Natural killer cell (primary cell): ENCODE measurements around the gene TTR. TPM values are rescaled to one million over a fixed set of nuclear protein-coding genes. Genes with fewer than 3 reads are reported as not detected.

Experiments
- ATAC-seq, 3 donors: fragments of 150-1000 bp in 2 of 3; fragments of 200-7000 bp in 1 of 3; cut with Tn5 transposase; 1 replicate in 1 of 3; 2 replicates in 2 of 3; pipeline ENCODE4 v1.10.0; 2021; ENCODE audit warnings: mild to moderate bottlenecking in 2 of 3, moderate library complexity in 2 of 3
- DNase-seq, 2 donors: peaks; one replicate each; pipeline versions ENCODE4 v3.0.0 to v3.0.0-alpha.2; 2013 to 2021; ENCODE audit warnings: mixed read lengths in 1 of 2
- H3K27ac ChIP-seq: one replicate; pipeline ENCODE4 v1.5.1; 2013; ENCODE audit warnings: mild to moderate bottlenecking, low read length
- H3K27me3 ChIP-seq: one replicate; pipeline ENCODE4 v1.6.1; 2013; ENCODE audit warnings: low read length; ENCODE audit not compliant: control insufficient read depth, insufficient read depth
- H3K36me3 ChIP-seq: one replicate; pipeline ENCODE4 v1.6.1; 2013; ENCODE audit warnings: low read length; ENCODE audit not compliant: control insufficient read depth, insufficient read depth
- H3K4me1 ChIP-seq: one replicate; pipeline ENCODE4 v1.6.1; 2013; ENCODE audit warnings: low read length; ENCODE audit not compliant: control insufficient read depth, insufficient read depth
- H3K4me3 ChIP-seq: one replicate; pipeline ENCODE4 v1.5.1; 2013; ENCODE audit warnings: low read length
- H3K9me3 ChIP-seq: one replicate; pipeline ENCODE4 v1.6.1; 2013; ENCODE audit warnings: low read length; ENCODE audit not compliant: control insufficient read depth, insufficient read depth
- H3K27ac Mint-ChIP-seq, 2 donors: one replicate each; pipeline ENCODE4 v1.8.0; 2022; ENCODE audit warnings: mild to moderate bottlenecking in 2 of 2, mixed read lengths in 2 of 2, moderate library complexity in 1 of 2
- H3K27me3 Mint-ChIP-seq, 2 donors: one replicate each; pipeline ENCODE4 v1.8.0; 2022; ENCODE audit warnings: low read depth in 2 of 2, mixed read lengths in 2 of 2
- H3K36me3 Mint-ChIP-seq: one replicate; pipeline ENCODE4 v1.8.0; 2022; ENCODE audit warnings: mixed read lengths
- H3K4me1 Mint-ChIP-seq, 2 donors: one replicate each; pipeline ENCODE4 v1.8.0; 2022; ENCODE audit warnings: mixed read lengths in 2 of 2
- H3K4me3 Mint-ChIP-seq: one replicate; pipeline ENCODE4 v1.8.0; 2022; ENCODE audit warnings: mild to moderate bottlenecking, moderate library complexity, mixed read lengths
- H3K9me3 Mint-ChIP-seq, 2 donors: one replicate each; pipeline ENCODE4 v1.8.0; 2022; ENCODE audit warnings: mixed read lengths in 2 of 2
- WGBS: methylation state at CpG from one replicate; pipeline ENCODE4 v1.1.7; 2013; ENCODE audit warnings: missing lambda C conversion rate; ENCODE audit not compliant: insufficient coverage; 5-methylcytosine and 5-hydroxymethylcytosine counted together
- intact Hi-C: fragments of 100-400 bp; cut with micrococcal nuclease; formaldehyde crosslinking; loops from one replicate; pipeline ENCODE4 v1.14.2; 2022
- total RNA-seq, 4 donors: library from RNA; stranded (reverse); fragments of 120-200 nt in 1 of 4; gene quantifications; one replicate each; pipeline versions ENCODE4 v1.2.3 to v1.2.4, GENCODE V29; 2013 to 2022
- TF ChIP-seq, protein P1 (sequence below): fragments of 200-600 bp; IDR thresholded peaks from one replicate; pipeline ENCODE4 v1.8.0; 2022; ENCODE audit warnings: antibody characterized with exemption

Gene TTR
- total RNA-seq, 3 donors from 2014 or later (not counting 1 experiment from before 2014, with no cell fraction given): not detected

DNA sequence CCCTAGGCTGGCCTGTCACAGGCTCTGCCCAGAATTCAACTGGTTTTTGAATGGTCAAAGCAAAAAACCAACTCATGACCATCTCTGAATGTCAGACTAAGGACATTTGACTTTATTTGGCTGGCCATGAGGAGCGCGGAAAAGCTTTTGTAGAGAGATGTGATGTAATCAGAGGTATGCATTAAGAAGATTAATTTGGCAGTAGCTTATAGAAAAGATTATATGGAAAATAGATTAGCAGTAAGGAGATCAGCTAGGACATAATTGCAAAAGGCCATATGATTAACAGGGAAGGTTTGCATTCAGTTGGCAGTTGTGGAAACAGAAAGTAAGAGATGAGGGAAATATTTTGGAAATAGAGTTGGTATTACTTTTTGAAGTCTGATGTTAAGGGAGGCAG is 12.3 kb upstream of the TTR start:
- Mint-ChIP-seq H3K4me3 (no peak overlapping the region), H3K36me3 (no peaks in the 10 kb centered on the region), H3K4me1 (no peaks in the 10 kb centered on the region), H3K9me3 (no peaks in the 10 kb centered on the region), H3K27ac (no peak overlapping the region), H3K27me3 (no peaks in the 10 kb centered on the region)
- Histone ChIP-seq H3K4me1 (no peaks in the 10 kb centered on the region), H3K27ac (no peak overlapping the region), H3K9me3 (no peaks in the 10 kb centered on the region), H3K36me3 (no peaks in the 10 kb centered on the region), H3K27me3 (no peaks in the 10 kb centered on the region), H3K4me3 (no peak overlapping the region)
- DNase-seq (no peak), ATAC-seq (no peak)
- 100% methylated on average over 2 of the region's 2 CpGs for WGBS
- TF ChIP-seq, protein P1, sequence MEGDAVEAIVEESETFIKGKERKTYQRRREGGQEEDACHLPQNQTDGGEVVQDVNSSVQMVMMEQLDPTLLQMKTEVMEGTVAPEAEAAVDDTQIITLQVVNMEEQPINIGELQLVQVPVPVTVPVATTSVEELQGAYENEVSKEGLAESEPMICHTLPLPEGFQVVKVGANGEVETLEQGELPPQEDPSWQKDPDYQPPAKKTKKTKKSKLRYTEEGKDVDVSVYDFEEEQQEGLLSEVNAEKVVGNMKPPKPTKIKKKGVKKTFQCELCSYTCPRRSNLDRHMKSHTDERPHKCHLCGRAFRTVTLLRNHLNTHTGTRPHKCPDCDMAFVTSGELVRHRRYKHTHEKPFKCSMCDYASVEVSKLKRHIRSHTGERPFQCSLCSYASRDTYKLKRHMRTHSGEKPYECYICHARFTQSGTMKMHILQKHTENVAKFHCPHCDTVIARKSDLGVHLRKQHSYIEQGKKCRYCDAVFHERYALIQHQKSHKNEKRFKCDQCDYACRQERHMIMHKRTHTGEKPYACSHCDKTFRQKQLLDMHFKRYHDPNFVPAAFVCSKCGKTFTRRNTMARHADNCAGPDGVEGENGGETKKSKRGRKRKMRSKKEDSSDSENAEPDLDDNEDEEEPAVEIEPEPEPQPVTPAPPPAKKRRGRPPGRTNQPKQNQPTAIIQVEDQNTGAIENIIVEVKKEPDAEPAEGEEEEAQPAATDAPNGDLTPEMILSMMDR: no peak
- intact Hi-C loops: no loop called here

DNA sequence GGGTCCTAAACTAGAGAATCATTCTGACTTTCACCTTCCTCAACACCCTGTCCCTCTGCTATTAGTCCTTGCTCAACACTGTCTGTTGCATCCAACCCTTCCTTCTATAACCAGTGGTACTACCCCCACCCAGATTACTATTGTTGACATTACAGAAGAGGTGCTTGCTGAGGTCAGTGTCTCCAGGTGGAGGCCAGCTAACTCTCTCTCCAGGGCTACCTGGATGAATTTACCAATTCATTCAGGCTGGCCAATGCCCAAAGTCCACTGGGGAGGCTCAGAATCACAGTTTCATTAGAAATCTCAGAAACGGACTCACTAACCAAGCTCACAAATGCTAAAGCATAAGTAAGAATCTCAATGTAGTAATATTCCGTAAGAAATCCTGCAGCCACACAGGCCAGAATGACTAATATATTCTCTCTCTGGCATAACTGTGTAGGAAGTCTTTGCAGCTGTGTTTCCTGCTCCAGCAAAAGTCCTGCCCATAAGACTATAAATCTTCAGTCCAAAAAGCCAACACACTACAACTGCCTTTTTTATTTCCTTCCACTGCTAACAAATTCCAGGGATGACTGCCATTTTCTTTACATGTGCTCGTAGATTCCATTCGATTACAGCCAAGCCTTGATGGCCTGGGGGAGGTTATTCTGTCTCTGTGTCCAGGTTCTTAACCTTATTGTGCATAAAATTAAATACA is 10.0 kb upstream of the TTR start:
- Mint-ChIP-seq H3K27ac (no peak overlapping the region), H3K4me1 (no peaks in the 10 kb centered on the region), H3K36me3 (no peaks in the 10 kb centered on the region), H3K4me3 (no peak overlapping the region), H3K9me3 (no peaks in the 10 kb centered on the region), H3K27me3 (no peaks in the 10 kb centered on the region)
- Histone ChIP-seq H3K4me1 (no peaks in the 10 kb centered on the region), H3K9me3 (no peaks in the 10 kb centered on the region), H3K27me3 (no peaks in the 10 kb centered on the region), H3K4me3 (no peak overlapping the region), H3K36me3 (no peaks in the 10 kb centered on the region), H3K27ac (no peak overlapping the region)
- 48% methylated on average over 4 of the region's 4 CpGs for WGBS
- TF ChIP-seq, protein P1: no peak
- DNase-seq (no peak), ATAC-seq (no peak)
- intact Hi-C loops: no loop called here

DNA sequence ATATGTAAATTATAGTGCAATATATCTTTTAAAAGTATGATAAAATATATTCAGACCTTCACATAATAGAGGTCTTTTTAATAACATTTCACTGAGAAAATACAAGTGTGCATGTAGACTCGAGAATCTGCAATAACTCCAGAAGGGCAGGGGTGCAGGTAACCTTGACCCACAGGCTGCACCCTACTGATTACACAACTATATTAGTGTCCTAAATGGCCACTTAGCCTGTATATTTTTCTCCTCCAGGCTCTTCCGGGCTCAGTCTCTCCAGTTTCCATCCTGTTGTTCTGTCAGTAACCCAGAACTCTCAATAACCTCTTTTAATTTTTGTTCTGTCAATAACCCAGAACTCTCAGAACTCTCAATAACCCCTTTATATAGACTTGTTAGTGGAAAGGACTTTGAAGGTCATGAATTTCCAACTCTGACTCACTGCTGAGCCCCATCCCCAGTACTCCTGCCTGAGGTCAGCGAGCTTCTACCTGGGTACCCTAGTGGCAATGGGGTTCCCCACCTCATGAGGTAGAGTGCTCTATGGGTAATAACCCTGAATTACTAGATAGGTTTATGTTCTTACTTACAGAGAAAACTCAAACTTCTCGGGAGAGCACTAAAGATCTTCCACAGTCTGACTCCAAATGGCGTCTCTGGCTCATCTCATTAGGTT is 8.4 kb upstream of the TTR start:
- no peaks in the 10 kb centered on the region for H3K9me3 Mint-ChIP-seq
- no peaks in the 10 kb centered on the region for H3K27me3 ChIP-seq
- H3K4me1 Mint-ChIP-seq: no peaks in the 10 kb centered on the region
- no peak overlapping the region for H3K4me3 ChIP-seq
- ATAC-seq (no peak), DNase-seq (no peak)
- H3K4me3 Mint-ChIP-seq: no peak overlapping the region
- H3K4me1 ChIP-seq: no peaks in the 10 kb centered on the region
- TF ChIP-seq, protein P1: no peak
- no peaks in the 10 kb centered on the region for H3K9me3 ChIP-seq
- H3K36me3 ChIP-seq: no peaks in the 10 kb centered on the region
- H3K27me3 Mint-ChIP-seq: no peaks in the 10 kb centered on the region
- intact Hi-C loops: no loop called here
- H3K27ac Mint-ChIP-seq: no peak overlapping the region
- WGBS: 87% methylated on average over 4 of the region's 5 CpGs
- H3K36me3 Mint-ChIP-seq: no peaks in the 10 kb centered on the region
- H3K27ac ChIP-seq: no peak overlapping the region
